Prostate gland (tissue), 2 donors: ENCODE measurements around the gene C2orf72.

Source experiments
- POLR2A ChIP-seq: fragments of 450-650 bp; IDR thresholded peaks from one replicate; pipeline ENCODE4 v1.6.1; 2016; ENCODE audit warnings: antibody characterized with exemption, mild to moderate bottlenecking
- TF ChIP-seq, protein P1 (sequence below), 4 experiments: fragments of 200-600 bp in 2 of 4; fragments of 450-650 bp in 2 of 4; sonication (generic) in 2 of 4; IDR thresholded peaks; 1 replicate in 3 of 4; 2 replicates in 1 of 4; pipeline ENCODE4 v1.5.1; 2016 to 2019; ENCODE audit warnings: antibody characterized with exemption in 4 of 4, mild to moderate bottlenecking in 2 of 4, moderate library complexity in 2 of 4

DNA sequence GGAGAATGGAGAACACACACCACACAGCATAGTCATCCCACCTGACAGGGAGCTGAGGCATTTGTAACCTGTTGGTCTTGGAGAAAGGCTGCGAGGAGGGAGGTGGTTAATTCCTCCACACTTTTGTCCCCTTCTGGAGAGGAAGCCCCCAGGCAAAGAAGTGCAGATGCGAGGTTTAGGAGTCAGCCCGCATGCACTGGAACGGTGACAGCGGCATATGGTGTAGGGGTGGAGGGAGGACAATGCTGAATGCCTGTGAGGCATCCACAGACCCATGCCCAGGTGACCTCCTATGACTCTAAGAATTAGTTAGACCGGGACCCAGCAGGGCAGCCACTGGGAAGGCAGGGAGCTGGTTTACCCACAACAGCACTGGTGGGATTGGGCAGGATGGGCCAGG lies 29.2 kb upstream of the C2orf72 start:
- no peak for TF ChIP-seq POLR2A
- TF ChIP-seq, protein P1, sequence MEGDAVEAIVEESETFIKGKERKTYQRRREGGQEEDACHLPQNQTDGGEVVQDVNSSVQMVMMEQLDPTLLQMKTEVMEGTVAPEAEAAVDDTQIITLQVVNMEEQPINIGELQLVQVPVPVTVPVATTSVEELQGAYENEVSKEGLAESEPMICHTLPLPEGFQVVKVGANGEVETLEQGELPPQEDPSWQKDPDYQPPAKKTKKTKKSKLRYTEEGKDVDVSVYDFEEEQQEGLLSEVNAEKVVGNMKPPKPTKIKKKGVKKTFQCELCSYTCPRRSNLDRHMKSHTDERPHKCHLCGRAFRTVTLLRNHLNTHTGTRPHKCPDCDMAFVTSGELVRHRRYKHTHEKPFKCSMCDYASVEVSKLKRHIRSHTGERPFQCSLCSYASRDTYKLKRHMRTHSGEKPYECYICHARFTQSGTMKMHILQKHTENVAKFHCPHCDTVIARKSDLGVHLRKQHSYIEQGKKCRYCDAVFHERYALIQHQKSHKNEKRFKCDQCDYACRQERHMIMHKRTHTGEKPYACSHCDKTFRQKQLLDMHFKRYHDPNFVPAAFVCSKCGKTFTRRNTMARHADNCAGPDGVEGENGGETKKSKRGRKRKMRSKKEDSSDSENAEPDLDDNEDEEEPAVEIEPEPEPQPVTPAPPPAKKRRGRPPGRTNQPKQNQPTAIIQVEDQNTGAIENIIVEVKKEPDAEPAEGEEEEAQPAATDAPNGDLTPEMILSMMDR (IDR thresholded peaks at IDR 0.05), result no peak
